IPS-15b (cell line): Measurements from ENCODE around the gene BMP7.
A peak's percentile ranks its signal among the peaks of the same experiment; 100 is the strongest.

ENCODE experiments used
- H3K27me3 ChIP-seq: one replicate; pipeline ENCODE4 v1.6.1; 2013; ENCODE audit warnings: low read length; ENCODE audit not compliant: control insufficient read depth, insufficient read depth
- H3K36me3 ChIP-seq: one replicate; pipeline ENCODE4 v1.6.1; 2013; ENCODE audit warnings: low read length; ENCODE audit not compliant: control insufficient read depth, insufficient read depth
- H3K4me1 ChIP-seq: one replicate; pipeline ENCODE4 v1.6.1; 2013; ENCODE audit warnings: mild to moderate bottlenecking, low read length; ENCODE audit not compliant: control insufficient read depth, insufficient read depth
- H3K4me3 ChIP-seq: one replicate; pipeline ENCODE4 v1.5.1; 2013; ENCODE audit warnings: low read depth, low read length
- H3K9ac ChIP-seq: one replicate; pipeline ENCODE4 v1.6.1; 2013; ENCODE audit warnings: low read depth, mild to moderate bottlenecking, low read length
- H3K9me3 ChIP-seq: one replicate; pipeline ENCODE4 v1.6.1; 2013; ENCODE audit warnings: mild to moderate bottlenecking, low read length; ENCODE audit not compliant: control insufficient read depth, insufficient read depth

The BMP7 gene

DNA sequence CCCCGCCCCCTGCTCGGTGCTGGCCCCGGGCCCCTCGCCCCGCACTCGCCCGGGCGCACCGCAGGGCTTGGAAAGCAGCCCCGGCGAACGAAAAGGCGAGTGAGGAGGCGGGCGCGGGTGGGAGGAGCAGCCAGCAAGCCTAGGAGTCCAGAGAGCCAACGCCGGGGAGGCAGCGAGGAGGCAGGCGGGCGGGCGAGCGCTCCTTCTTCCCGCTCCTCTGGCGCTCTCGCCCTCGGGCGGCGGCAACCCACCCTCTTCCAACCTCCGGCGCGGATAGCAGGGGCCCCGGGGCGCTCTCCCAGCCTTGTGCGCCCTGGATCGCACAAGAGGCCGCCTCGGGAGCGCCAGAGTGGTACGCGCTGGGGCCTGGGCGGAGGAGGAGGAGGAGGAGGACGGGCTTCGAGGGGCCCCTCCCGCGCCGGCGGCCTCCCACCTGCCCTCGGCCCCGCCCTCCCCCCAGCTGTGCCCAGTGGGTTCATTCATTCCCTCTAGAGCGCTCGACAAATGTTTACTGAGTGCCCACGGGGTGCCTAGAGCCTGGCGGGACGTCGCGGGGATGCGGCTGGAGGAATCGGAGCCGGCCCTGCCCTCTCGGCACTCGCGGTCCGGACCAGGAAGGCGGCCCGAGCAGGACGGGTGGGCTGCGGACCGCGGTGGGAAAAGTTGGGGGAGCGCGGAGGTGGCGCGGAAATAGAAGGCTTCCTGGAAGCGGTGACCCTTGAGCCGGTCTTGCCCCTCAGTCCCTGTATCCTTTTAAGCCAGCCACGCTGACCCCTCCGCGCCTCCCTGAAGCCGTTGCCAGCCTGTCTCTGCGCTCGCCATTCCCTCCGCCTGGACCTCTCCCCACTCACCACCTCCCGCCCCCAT is at the start of gene BMP7:
TSS of gene BMP7 (minus strand) at position 351 of the 867 bp plus-strand sequence. CDS start 519 bp downstream, outside the sequence.
- H3K9ac ChIP-seq: peak within 1 kb of the TSS; percentile 65

DNA sequence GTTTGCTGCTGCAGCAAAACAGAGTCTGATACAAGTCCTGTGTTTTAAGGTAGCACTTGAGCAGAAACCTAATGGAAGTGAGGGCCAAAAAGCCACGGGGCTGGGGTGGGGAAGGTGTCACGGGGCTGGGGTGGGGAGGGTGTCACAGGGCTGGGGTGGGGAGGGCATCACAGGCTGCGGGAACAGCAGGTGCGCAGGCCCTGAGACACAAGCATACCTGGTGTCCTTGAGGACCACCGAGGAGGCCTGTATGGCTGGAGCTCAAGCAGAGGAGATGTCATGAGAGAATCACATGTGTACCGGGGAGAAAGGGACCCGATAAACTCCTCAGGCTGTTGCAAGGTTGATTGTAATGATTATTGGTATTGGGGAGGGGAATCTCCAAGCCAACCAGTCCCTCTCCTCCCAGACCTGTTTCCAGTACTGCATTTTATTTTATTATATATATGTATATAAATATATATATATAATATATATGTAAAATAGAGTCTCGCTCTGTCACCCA is 49.6 kb upstream of the BMP7 start:
- no peak overlapping the region for H3K9ac ChIP-seq
- no peaks in the 10 kb centered on the region for H3K4me1 ChIP-seq
- no peaks in the 10 kb centered on the region for H3K36me3 ChIP-seq
- no peaks in the 10 kb centered on the region for H3K9me3 ChIP-seq
- peaks cover 3% of the 10 kb centered on the region for H3K27me3 ChIP-seq
- H3K4me3 ChIP-seq: no peak overlapping the region

More for the DNA sequence above, at the start of gene BMP7:
- H3K4me1 ChIP-seq: peaks cover 39% of the 10 kb centered on the region
- peak within 1 kb of the TSS; percentile 84 for H3K4me3 ChIP-seq
- peaks cover 45% of the 10 kb centered on the region for H3K27me3 ChIP-seq
- no peaks in the 10 kb centered on the region for H3K9me3 ChIP-seq
- H3K36me3 ChIP-seq: no peaks in the 10 kb centered on the region

DNA sequence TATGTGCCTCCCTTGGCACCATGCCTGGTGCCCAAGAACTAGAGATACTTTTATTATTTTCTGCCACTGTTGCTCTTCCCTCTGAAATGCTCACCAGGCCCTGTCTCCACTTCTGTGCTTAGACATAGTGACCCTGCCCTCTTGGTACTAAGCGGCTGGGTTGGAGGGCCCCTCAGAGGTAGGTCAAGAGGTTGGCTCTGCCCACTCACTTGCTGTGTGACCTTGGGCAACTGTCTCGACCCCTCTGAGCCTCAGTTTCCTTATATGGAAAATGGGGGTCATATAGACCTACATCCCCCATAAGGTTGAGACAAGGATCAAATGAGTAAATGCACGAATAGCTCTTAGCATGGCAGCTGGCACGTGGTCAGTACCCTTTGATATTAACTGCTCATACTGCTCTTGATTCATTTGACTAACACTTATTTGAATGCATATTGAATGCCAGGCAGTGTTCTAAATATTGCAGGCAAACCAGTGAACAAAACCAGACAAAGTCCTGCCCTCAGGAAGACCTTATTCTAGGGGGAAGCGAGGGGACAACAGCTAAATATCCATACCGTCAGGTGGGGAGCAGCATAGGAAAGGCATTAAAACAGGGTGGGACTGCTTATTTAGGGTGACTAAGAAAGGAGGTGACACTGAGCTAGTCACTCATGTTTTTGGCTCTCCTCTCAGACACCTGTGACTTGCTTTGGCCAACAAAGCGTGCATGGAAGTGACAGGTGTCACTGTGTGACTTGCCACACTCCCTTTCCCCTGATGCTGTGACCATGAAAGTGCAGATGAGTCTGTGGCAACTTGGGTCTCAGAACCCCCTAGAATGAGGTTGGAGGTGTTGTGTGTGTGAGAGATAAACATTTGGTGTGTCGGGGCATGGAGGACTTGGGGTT is 48.9 kb upstream of the BMP7 start:
- Histone ChIP-seq H3K9ac (no peak overlapping the region), H3K36me3 (no peaks in the 10 kb centered on the region), H3K27me3 (peaks cover 3% of the 10 kb centered on the region), H3K4me3 (no peak overlapping the region), H3K9me3 (no peaks in the 10 kb centered on the region), H3K4me1 (no peaks in the 10 kb centered on the region)

DNA sequence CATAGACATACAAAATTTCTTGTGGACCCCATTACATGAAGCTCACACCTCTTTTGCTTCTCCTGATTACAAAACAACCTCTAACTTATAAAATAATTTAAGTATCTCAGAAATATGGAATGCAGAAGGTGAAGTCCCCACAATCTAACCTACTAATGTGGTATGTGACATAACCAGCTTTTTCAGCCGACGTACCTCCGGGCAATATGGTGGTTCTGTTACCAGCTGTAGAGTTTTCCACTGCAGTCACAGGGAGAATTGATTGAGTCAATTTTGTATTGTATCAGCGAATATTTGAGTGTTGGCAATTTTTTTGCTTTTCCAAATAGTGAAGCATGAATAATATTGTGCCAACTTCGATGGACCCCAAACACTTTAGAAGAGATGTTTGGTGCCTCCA is 47.5 kb upstream of the BMP7 start:
- Histone ChIP-seq H3K9me3 (no peaks in the 10 kb centered on the region), H3K27me3 (peaks cover 3% of the 10 kb centered on the region), H3K4me1 (no peaks in the 10 kb centered on the region), H3K4me3 (no peak overlapping the region), H3K9ac (no peak overlapping the region), H3K36me3 (no peaks in the 10 kb centered on the region)

DNA sequence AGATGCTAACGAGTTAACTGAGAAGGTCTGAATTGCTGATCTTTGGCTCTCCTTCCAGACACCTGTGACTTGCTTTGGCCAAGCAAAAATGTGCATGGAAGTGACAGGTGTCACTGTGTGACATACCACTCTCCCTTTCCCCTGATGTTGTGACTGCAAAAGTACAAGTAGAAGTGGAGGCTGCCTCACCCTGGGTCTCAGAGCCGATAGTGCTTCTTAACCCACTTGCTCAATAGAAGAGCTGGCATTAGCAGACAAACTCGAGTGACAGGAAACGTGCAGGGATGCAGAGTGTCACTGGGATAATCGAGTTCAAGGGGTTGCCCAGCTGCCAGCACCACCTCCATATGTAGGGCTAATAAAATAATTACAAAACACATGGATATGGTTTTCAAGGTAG is 46.8 kb upstream of the BMP7 start:
- no peaks in the 10 kb centered on the region for H3K4me1 ChIP-seq
- no peak overlapping the region for H3K4me3 ChIP-seq
- H3K36me3 ChIP-seq: no peaks in the 10 kb centered on the region
- H3K9ac ChIP-seq: no peak overlapping the region
- H3K9me3 ChIP-seq: no peaks in the 10 kb centered on the region
- H3K27me3 ChIP-seq: peaks cover 3% of the 10 kb centered on the region

DNA sequence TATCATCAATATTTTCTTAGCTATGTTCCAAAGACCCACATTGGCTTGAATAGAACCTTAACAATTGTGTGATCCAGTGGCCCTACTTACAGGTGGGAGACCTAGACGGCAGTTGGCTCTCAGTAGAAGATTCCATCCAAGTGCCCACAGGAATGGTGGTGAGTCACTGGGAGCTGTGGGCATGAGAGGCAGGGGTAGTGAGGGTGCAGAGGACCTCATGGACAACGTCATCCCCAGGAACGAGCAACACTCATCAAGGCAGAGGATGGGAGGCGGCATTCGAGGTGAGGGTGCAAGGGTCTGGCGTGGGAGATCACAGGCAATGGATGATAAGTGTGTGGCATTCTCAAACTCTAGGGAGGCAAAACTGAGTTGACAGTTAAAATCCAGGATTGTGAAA is 45.7 kb upstream of the BMP7 start:
- no peaks in the 10 kb centered on the region for H3K4me1 ChIP-seq
- no peak overlapping the region for H3K9ac ChIP-seq
- peaks cover 3% of the 10 kb centered on the region for H3K27me3 ChIP-seq
- H3K36me3 ChIP-seq: no peaks in the 10 kb centered on the region
- H3K4me3 ChIP-seq: no peak overlapping the region
- H3K9me3 ChIP-seq: no peaks in the 10 kb centered on the region

DNA sequence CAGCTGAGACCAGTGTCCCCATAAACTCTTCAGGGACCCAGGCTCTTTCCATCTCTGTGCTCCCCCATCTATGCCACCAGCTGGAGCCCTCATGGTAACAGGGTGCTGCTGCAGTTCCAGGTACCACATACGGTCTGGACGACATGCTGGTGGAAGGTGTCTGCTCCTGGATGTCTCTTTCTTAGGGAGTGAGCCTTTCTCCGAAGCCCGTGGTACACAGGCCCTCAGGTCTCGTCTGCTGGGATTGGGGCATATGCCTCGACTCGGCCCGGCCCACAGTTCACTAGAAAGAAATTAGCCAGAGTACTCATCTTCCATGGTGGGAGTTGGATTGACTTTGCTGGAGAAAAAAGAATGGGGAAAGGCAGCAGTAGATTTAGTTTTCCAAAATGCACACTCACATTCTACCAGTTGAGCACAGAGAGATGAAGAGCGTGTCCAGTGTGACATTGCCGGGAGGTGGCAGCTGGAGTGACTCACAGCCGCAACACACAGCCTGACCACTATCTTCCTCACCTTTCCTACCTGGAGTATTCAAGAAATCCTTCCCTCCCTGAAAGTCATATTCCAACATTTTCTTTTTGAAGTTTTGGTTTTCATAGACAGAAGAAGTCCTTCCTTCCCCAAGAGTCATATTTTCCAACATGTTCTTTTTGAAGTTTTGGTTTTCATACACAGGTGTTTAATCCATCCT is 44.5 kb upstream of the BMP7 start:
- H3K9me3 ChIP-seq: no peaks in the 10 kb centered on the region
- no peaks in the 10 kb centered on the region for H3K36me3 ChIP-seq
- H3K27me3 ChIP-seq: peaks cover 3% of the 10 kb centered on the region
- H3K4me1 ChIP-seq: no peaks in the 10 kb centered on the region
- no peak overlapping the region for H3K4me3 ChIP-seq
- H3K9ac ChIP-seq: no peak overlapping the region

DNA sequence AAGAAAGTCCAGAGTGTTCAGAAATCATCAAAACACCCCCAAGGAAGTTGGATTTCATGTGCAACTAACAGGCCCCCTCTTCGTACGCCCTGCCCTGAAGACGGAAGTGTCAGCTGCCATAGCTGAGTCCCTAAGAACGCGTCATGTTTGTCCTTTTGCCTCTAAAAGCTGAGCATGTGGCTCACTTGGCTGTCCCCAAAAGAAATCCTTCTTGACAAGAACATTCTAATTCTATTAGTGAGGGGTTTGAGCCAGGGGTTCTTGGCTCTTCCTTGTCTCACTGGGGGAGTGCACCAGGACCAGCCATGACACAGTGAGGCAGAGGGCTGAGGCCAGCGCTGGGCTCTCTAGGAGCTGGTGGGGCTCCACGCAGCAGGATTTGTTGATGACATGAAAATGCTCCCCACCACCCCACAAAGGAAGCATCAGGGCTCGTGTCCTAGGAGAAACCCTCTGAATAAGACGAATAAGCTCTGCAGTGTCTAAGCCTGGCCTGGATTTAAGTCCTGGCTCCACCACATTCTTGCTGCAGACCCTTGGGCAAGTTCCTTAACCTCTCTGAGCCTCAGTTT is 43.2 kb upstream of the BMP7 start:
- no peaks in the 10 kb centered on the region for H3K4me1 ChIP-seq
- H3K4me3 ChIP-seq: no peak overlapping the region
- H3K9me3 ChIP-seq: no peaks in the 10 kb centered on the region
- H3K36me3 ChIP-seq: no peaks in the 10 kb centered on the region
- no peaks in the 10 kb centered on the region for H3K27me3 ChIP-seq
- no peak overlapping the region for H3K9ac ChIP-seq

DNA sequence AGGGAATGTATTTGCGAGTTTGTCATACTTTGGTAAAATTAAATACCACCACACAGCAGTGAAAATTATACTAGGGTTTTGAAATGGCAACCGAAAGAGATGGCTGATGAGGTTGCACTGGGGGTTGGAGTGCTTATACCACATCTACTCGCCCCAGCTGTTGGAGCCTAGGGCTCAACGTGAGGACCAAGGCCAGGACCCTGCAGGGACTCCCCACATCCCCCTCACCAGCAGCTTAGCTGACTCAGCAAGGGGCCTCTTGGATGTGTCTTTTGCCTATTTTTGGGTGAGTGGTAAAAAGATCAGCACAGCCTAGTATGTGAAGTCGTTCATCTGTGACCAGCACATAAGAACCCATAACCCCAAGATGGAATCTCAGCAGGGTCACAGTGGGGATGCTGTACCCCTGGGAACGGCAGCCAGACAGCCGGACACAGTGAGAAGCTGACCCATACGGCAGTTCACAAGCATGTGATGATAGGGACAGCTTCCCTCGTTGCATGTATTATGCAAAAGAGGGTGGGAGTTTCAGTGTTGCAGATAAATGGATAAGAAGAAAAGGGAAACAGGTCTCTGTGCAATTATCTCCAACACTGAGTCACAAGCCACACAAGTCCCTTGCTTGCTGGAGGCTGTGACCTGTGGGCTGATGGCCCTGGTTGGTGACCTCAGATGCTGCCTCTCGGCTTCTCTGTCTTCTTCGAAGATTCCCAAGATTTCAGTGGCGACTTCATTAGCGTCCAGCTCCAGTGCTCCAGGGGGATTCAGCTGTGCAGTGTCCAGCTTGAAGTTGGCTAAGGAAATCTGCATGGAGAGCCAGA is 42.2 kb upstream of the BMP7 start:
- no peak overlapping the region for H3K4me3 ChIP-seq
- no peaks in the 10 kb centered on the region for H3K9me3 ChIP-seq
- no peaks in the 10 kb centered on the region for H3K27me3 ChIP-seq
- no peak overlapping the region for H3K9ac ChIP-seq
- no peaks in the 10 kb centered on the region for H3K4me1 ChIP-seq
- H3K36me3 ChIP-seq: no peaks in the 10 kb centered on the region

DNA sequence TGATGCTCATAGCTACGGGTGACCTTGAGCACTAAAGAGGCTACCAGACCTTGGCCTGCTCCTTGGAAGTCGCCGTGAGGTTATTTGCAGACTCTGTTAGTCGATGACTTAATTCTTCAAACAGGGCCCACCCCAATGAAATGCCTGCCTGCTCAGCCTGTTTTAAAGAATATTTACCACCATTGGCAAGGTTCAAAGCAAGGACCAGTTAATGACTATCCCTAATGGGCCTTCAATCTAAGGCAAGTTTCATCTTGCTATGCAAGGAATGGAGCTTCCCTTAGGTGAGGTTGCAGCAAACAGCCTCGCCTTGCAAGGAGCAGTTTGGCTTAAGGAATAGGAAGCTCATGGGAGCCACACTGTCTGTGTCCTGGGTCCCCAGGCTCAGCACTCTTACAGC is 40.3 kb upstream of the BMP7 start:
- Histone ChIP-seq H3K27me3 (no peaks in the 10 kb centered on the region), H3K9me3 (no peaks in the 10 kb centered on the region), H3K4me1 (no peaks in the 10 kb centered on the region), H3K9ac (no peak overlapping the region), H3K36me3 (no peaks in the 10 kb centered on the region), H3K4me3 (no peak overlapping the region)
